K562 (cell line): ENCODE measurements around the gene UBE2S. TPM values are rescaled to one million over a fixed set of nuclear protein-coding genes. Genes with fewer than 3 reads are reported as not detected.

ENCODE experiments used
- BACH1 ChIP-seq: fragments of 200-800 bp; sonication (Bioruptor generic); IDR thresholded peaks from 2 replicates; pipeline ENCODE4 v1.6.1; 2016; ENCODE audit warnings: missing genetic modification characterization, missing compliant biosample characterization
- CC2D1A ChIP-seq: fragments of 450-650 bp; IDR thresholded peaks from 2 replicates; pipeline ENCODE4 v1.6.1; 2017; ENCODE audit warnings: mild to moderate bottlenecking
- CSDE1 ChIP-seq, 2 experiments: fragments of 450-650 bp; IDR thresholded peaks; 2 replicates each; pipeline ENCODE4 v1.6.1; 2016; ENCODE audit warnings: mild to moderate bottlenecking in 1 of 2
- IRF2 ChIP-seq: sonication (generic); formaldehyde crosslinking; IDR thresholded peaks from 2 replicates; pipeline ENCODE4 v1.8.1; 2022; ENCODE audit warnings: mild to moderate bottlenecking, missing genetic modification reagents
- KAT8 ChIP-seq: fragments of 450-650 bp; IDR thresholded peaks from 2 replicates; pipeline ENCODE4 v1.6.1; 2016; ENCODE audit warnings: low read depth, mild to moderate bottlenecking
- PHF20 ChIP-seq: fragments of 450-650 bp; IDR thresholded peaks from 2 replicates; pipeline ENCODE4 v1.6.1; 2018; ENCODE audit not compliant: partially characterized antibody
- POLR2G ChIP-seq: fragments of 200-400 bp; formaldehyde crosslinking; IDR thresholded peaks from 2 replicates; pipeline ENCODE4 v1.6.1; 2017; ENCODE audit warnings: low read depth, mild to moderate bottlenecking, antibody characterized with exemption, low read length, moderate library complexity
- PTRF ChIP-seq: fragments of 450-650 bp; IDR thresholded peaks from 2 replicates; pipeline ENCODE4 v1.6.1; 2016; ENCODE audit warnings: mild to moderate bottlenecking, missing genetic modification characterization, missing compliant biosample characterization
- PYGO2 ChIP-seq: fragments of 450-650 bp; IDR thresholded peaks from 2 replicates; pipeline ENCODE4 v1.6.1; 2016; ENCODE audit warnings: mild to moderate bottlenecking, missing genetic modification characterization, moderate library complexity, missing compliant biosample characterization
- SMARCC2 ChIP-seq: fragments of 450-650 bp; IDR thresholded peaks from 2 replicates; pipeline ENCODE4 v1.6.1; 2017; ENCODE audit warnings: antibody characterized with exemption, moderate library complexity, mild to moderate bottlenecking, low read depth
- SRSF1 ChIP-seq: fragments of 200-400 bp; formaldehyde crosslinking; IDR thresholded peaks from 2 replicates; pipeline ENCODE4 v1.6.1; 2017; ENCODE audit warnings: mild to moderate bottlenecking, low read depth, low read length, moderate library complexity
- ZNF134 ChIP-seq: fragments of 250-450 bp; sonication (Bioruptor Pico); conservative IDR thresholded peaks from 2 replicates; pipeline ENCODE4 v1.4.0; 2020
- ZNF140 ChIP-seq: fragments of 250-450 bp; sonication (Bioruptor Pico); IDR thresholded peaks from 2 replicates; pipeline ENCODE4 v1.8.0; 2021; ENCODE audit warnings: moderate library complexity, mild to moderate bottlenecking, inconsistent platforms
- ZNF197 ChIP-seq: fragments of 200-800 bp; sonication (Bioruptor generic); IDR thresholded peaks from 2 replicates; pipeline ENCODE4 v1.6.1; 2016; ENCODE audit warnings: low read depth, missing genetic modification characterization, missing compliant biosample characterization
- ZNF212 ChIP-seq: fragments of 450-650 bp; formaldehyde crosslinking; IDR thresholded peaks from 2 replicates; pipeline ENCODE4 v1.4.0; 2020; ENCODE audit warnings: mild to moderate bottlenecking
- ZNF551 ChIP-seq: fragments of 250-450 bp; sonication (Bioruptor Pico); IDR thresholded peaks from 2 replicates; pipeline ENCODE4 v1.5.0; 2021; ENCODE audit warnings: mild to moderate bottlenecking, moderate library complexity
- ZNF584 ChIP-seq: fragments of 200-800 bp; sonication (Bioruptor generic); IDR thresholded peaks from 2 replicates; pipeline ENCODE4 v1.6.1; 2016; ENCODE audit warnings: low read depth, mild to moderate bottlenecking, missing genetic modification characterization, missing compliant biosample characterization
- ZNF696 ChIP-seq: fragments of 250-450 bp; sonication (Bioruptor Pico); conservative IDR thresholded peaks from 2 replicates; pipeline ENCODE4 v1.4.0; 2020; ENCODE audit warnings: mild to moderate bottlenecking, moderate library complexity
- ZNF764 ChIP-seq: fragments of 250-450 bp; sonication (Bioruptor Pico); IDR thresholded peaks from 2 replicates; pipeline ENCODE4 v1.4.0; 2020; ENCODE audit warnings: low read depth, mild to moderate bottlenecking, moderate library complexity
- polyA plus RNA-seq, 8 experiments: library from polyadenylated mRNA; depleted of rRNA in 4 of 8; stranded (reverse) in 5 of 8; unstranded in 3 of 8; fragments of >200 nt; fragmentation: Nextera tagmentation in 2 of 8; fragmentation: Illumina TruSeq in 1 of 8; extraction: Ambion mirVana in 2 of 8; extraction: Trizol in 1 of 8; gene quantifications; 2 replicates each; pipeline versions ENCODE4 v1.2.1 to v1.2.3, GENCODE V29; 2011 to 2014; ENCODE audit warnings: inconsistent platforms in 1 of 8, missing spikeins in 1 of 8
- total RNA-seq, 7 experiments: library from RNA; depleted of rRNA in 6 of 7; stranded (reverse); fragments of >200 nt in 6 of 7; fragmentation: Illumina TruSeq in 2 of 7; extraction: Trizol in 2 of 7; gene quantifications; 2 replicates each; pipeline versions ENCODE4 v1.2.1 to v1.2.3, GENCODE V29; 2011 to 2021; ENCODE audit warnings: low replicate concordance in 1 of 7
- TF ChIP-seq, protein P1 (sequence below): fragments of 250-450 bp; sonication (Bioruptor Pico); IDR thresholded peaks from 2 replicates; pipeline ENCODE4 v1.5.0; 2021
- TF ChIP-seq, protein P2 (sequence below): fragments of 450-650 bp; IDR thresholded peaks from 2 replicates; pipeline ENCODE4 v1.6.1; 2017; ENCODE audit warnings: mild to moderate bottlenecking, moderate library complexity
- TF ChIP-seq, protein P3 (sequence below): fragments of 450-650 bp; IDR thresholded peaks from 2 replicates; pipeline ENCODE4 v1.6.1; 2016; ENCODE audit warnings: mild to moderate bottlenecking

The UBE2S gene
- total and polyA plus RNA-seq, 9 of the 15 experiments (the other 6 are each of a cell fraction or from before 2014, with no cell fraction given): 1.5 to 1,305 (median 157) TPM

DNA sequence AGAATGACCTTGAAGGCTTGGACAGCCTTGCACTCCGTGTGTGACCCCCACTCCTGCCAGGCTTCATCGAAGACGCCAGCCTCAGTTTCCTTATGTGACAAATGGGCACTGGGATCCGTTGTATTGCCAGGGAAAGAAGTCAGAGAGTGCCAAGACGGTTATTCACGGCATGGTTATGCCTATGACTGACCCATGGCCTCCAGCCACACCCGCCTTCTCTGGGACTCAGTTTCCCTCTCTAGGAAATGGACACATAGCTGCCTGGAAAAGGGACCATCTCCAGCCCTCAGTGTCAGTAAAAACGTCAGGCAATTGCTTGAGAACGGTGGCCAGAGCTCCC, 915 bp upstream of the UBE2S start (continued):
- TF ChIP-seq ZNF212 (CRISPR knock-in tag): no peak
- no peak for TF ChIP-seq PTRF (tag)
- TF ChIP-seq, protein P1, sequence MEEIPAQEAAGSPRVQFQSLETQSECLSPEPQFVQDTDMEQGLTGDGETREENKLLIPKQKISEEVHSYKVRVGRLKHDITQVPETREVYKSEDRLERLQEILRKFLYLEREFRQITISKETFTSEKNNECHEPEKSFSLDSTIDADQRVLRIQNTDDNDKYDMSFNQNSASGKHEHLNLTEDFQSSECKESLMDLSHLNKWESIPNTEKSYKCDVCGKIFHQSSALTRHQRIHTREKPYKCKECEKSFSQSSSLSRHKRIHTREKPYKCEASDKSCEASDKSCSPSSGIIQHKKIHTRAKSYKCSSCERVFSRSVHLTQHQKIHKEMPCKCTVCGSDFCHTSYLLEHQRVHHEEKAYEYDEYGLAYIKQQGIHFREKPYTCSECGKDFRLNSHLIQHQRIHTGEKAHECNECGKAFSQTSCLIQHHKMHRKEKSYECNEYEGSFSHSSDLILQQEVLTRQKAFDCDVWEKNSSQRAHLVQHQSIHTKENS (CRISPR knock-in tag): no peak
- no peak for TF ChIP-seq POLR2G
- TF ChIP-seq PHF20: no peak
- no peak for TF ChIP-seq CSDE1 (IDR thresholded peaks at IDR 0.05)
- TF ChIP-seq ZNF140 (CRISPR knock-in tag): no peak
- TF ChIP-seq ZNF584 (CRISPR knock-in tag): no peak
- no peak for TF ChIP-seq ZNF197 (CRISPR knock-in tag)
- TF ChIP-seq IRF2 (CRISPR knock-in tag): no peak
- TF ChIP-seq SMARCC2: no peak
- no peak for TF ChIP-seq CC2D1A
- TF ChIP-seq BACH1 (tag): no peak; the same call in 1 of the 2 replicates
- no peak for TF ChIP-seq ZNF134
- TF ChIP-seq, protein P2, sequence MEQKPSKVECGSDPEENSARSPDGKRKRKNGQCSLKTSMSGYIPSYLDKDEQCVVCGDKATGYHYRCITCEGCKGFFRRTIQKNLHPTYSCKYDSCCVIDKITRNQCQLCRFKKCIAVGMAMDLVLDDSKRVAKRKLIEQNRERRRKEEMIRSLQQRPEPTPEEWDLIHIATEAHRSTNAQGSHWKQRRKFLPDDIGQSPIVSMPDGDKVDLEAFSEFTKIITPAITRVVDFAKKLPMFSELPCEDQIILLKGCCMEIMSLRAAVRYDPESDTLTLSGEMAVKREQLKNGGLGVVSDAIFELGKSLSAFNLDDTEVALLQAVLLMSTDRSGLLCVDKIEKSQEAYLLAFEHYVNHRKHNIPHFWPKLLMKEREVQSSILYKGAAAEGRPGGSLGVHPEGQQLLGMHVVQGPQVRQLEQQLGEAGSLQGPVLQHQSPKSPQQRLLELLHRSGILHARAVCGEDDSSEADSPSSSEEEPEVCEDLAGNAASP: no peak
- peak; percentile 84 for TF ChIP-seq KAT8
- TF ChIP-seq SRSF1: no peak
- TF ChIP-seq, protein P3, sequence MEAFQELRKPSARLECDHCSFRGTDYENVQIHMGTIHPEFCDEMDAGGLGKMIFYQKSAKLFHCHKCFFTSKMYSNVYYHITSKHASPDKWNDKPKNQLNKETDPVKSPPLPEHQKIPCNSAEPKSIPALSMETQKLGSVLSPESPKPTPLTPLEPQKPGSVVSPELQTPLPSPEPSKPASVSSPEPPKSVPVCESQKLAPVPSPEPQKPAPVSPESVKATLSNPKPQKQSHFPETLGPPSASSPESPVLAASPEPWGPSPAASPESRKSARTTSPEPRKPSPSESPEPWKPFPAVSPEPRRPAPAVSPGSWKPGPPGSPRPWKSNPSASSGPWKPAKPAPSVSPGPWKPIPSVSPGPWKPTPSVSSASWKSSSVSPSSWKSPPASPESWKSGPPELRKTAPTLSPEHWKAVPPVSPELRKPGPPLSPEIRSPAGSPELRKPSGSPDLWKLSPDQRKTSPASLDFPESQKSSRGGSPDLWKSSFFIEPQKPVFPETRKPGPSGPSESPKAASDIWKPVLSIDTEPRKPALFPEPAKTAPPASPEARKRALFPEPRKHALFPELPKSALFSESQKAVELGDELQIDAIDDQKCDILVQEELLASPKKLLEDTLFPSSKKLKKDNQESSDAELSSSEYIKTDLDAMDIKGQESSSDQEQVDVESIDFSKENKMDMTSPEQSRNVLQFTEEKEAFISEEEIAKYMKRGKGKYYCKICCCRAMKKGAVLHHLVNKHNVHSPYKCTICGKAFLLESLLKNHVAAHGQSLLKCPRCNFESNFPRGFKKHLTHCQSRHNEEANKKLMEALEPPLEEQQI: no peak
- no peak for TF ChIP-seq ZNF551 (CRISPR knock-in tag)
- no peak for TF ChIP-seq ZNF764 (CRISPR knock-in tag)
- no peak for TF ChIP-seq ZNF696 (CRISPR knock-in tag)
- no peak for TF ChIP-seq PYGO2 (tag)
